ENCODE measurements around the gene BET1. TPM values are rescaled to one million over a fixed set of nuclear protein-coding genes. Genes with fewer than 3 reads are reported as not detected.

The BET1 gene
- total RNA-seq, 1 donor from 2014 or later: 60.7 TPM

DNA sequence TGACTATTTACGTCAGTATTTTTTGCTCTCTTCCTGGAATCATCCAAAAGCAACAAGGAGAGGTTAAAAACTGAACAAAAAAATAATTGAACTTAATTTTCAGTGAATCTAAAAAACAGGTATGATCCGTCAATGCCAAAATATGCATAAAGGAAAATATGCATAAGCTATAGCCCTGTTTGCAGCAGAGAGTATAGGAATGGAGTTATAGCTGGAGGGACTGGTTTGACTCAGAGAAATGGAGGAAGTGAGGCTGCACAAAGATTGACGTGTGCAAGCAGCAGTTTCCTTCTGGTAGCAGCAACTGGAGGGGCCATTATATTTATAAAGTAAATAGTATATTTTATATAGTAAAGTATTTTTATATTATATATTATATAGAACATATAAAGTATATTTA lies 45.5 kb downstream of the BET1 start:
- Mint-ChIP-seq H3K4me1 (peaks cover 17% of the 10 kb centered on the region), H3K27me3 (ENCODE audit: insufficient read depth, low read depth) (no peaks in the 10 kb centered on the region)

DNA sequence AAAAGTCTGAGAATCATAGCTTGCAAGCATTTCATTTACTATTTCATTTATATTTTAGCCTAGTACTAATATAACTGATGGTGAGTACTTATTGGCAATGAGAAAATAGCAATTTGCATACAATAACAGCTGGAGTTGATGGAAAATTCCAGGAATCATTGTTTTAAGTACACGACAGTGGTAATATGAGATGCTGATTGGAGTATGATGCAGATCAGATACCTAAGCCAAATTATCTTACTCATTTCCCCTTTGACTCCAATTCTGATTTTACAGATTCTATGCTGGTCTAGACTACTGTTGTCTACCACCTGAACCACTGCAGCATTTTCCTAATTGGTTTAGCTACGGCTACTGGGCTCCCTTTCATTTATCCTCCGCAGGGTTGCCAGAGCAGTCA lies 45.9 kb downstream of the BET1 start:
- no peak for DNase-seq (ENCODE audit: low spot score)
- Histone ChIP-seq H3K27ac (no peak overlapping the region), H3K79me2 (ENCODE audit: low read depth) (no peaks in the 10 kb centered on the region), H3K36me3 (no peaks in the 10 kb centered on the region), H3K9me3 (ENCODE audit: low read depth) (no peaks in the 10 kb centered on the region), H3K9ac (no peak overlapping the region), H3F3A (ENCODE audit: low read depth) (no peaks in the 10 kb centered on the region), H3K4me3 (no peak overlapping the region), H3K27me3 (no peaks in the 10 kb centered on the region), H4K20me1 (ENCODE audit: low read depth) (no peaks in the 10 kb centered on the region), H2AFZ (replicated peaks) (no peak overlapping the region), H3K4me1 (no peaks in the 10 kb centered on the region), H3K4me2 (no peak overlapping the region)
- Mint-ChIP-seq H3K9me3 (no peaks in the 10 kb centered on the region), H3K4me1 (peaks cover 17% of the 10 kb centered on the region), H3K27ac (no peak overlapping the region), H3K4me3 (no peak overlapping the region), H3K36me3 (no peaks in the 10 kb centered on the region), H3K27me3 (ENCODE audit: insufficient read depth, low read depth) (no peaks in the 10 kb centered on the region)
- TF ChIP-seq EZH2phosphoT487 (IDR thresholded peaks at IDR 0.05) (no peak), EZH2 (IDR thresholded peaks at IDR 0.05) (no peak), CTCF (IDR thresholded peaks at IDR 0.05) (no peak)

More for the DNA sequence above, 45.5 kb downstream of the BET1 start:
- TF ChIP-seq EZH2phosphoT487 (IDR thresholded peaks at IDR 0.05): no peak
- TF ChIP-seq EZH2 (IDR thresholded peaks at IDR 0.05): no peak
- Mint-ChIP-seq H3K36me3 (no peaks in the 10 kb centered on the region), H3K4me3 (no peak overlapping the region), H3K27ac (no peak overlapping the region), H3K9me3 (no peaks in the 10 kb centered on the region)
- Histone ChIP-seq H3K9me3 (ENCODE audit: low read depth) (no peaks in the 10 kb centered on the region), H3K4me1 (no peaks in the 10 kb centered on the region), H3K79me2 (ENCODE audit: low read depth) (no peaks in the 10 kb centered on the region), H2AFZ (replicated peaks) (no peak overlapping the region), H3K4me3 (no peak overlapping the region), H3K9ac (no peak overlapping the region), H3K27me3 (no peaks in the 10 kb centered on the region), H4K20me1 (ENCODE audit: low read depth) (no peaks in the 10 kb centered on the region), H3K36me3 (no peaks in the 10 kb centered on the region), H3K27ac (no peak overlapping the region), H3K4me2 (no peak overlapping the region), H3F3A (ENCODE audit: low read depth) (no peaks in the 10 kb centered on the region)
- DNase-seq (ENCODE audit: low spot score): no peak

GRCh38 chr7:93957767-93958166 lies 46.4 kb downstream of the BET1 start:
- TF ChIP-seq EZH2phosphoT487 (IDR thresholded peaks at IDR 0.05) (no peak), CTCF (IDR thresholded peaks at IDR 0.05) (no peak), EZH2 (IDR thresholded peaks at IDR 0.05) (no peak)
- Histone ChIP-seq H3K4me2 (no peak overlapping the region), H3K4me1 (no peaks in the 10 kb centered on the region), H3F3A (ENCODE audit: low read depth) (no peaks in the 10 kb centered on the region), H3K79me2 (ENCODE audit: low read depth) (no peaks in the 10 kb centered on the region), H3K4me3 (no peak overlapping the region), H3K9me3 (ENCODE audit: low read depth) (no peaks in the 10 kb centered on the region), H3K36me3 (no peaks in the 10 kb centered on the region), H4K20me1 (ENCODE audit: low read depth) (no peaks in the 10 kb centered on the region), H3K9ac (no peak overlapping the region), H3K27me3 (no peaks in the 10 kb centered on the region), H3K27ac (no peak overlapping the region), H2AFZ (replicated peaks) (no peak overlapping the region)
- Mint-ChIP-seq H3K4me3 (no peak overlapping the region), H3K4me1 (peaks cover 17% of the 10 kb centered on the region), H3K27ac (no peak overlapping the region), H3K27me3 (ENCODE audit: insufficient read depth, low read depth) (no peaks in the 10 kb centered on the region), H3K9me3 (no peaks in the 10 kb centered on the region), H3K36me3 (no peaks in the 10 kb centered on the region)
- DNase-seq (ENCODE audit: low spot score): no peak

GRCh38 chr7:93955304-93955703 lies 48.9 kb downstream of the BET1 start:
- no peaks in the 10 kb centered on the region for H3K36me3 ChIP-seq
- H3K9ac ChIP-seq: no peak overlapping the region
- no peaks in the 10 kb centered on the region for H4K20me1 ChIP-seq (ENCODE audit: low read depth)
- H3K9me3 ChIP-seq (ENCODE audit: low read depth): no peaks in the 10 kb centered on the region
- H3K79me2 ChIP-seq (ENCODE audit: low read depth): no peaks in the 10 kb centered on the region
- Mint-ChIP-seq H3K4me3 (no peak overlapping the region), H3K27me3 (ENCODE audit: insufficient read depth, low read depth) (no peaks in the 10 kb centered on the region), H3K9me3 (no peaks in the 10 kb centered on the region), H3K27ac (no peak overlapping the region), H3K4me1 (peaks cover 17% of the 10 kb centered on the region), H3K36me3 (no peaks in the 10 kb centered on the region)
- TF ChIP-seq CTCF (IDR thresholded peaks at IDR 0.05): no peak
- no peak for TF ChIP-seq EZH2phosphoT487 (IDR thresholded peaks at IDR 0.05)
- no peaks in the 10 kb centered on the region for H3F3A ChIP-seq (ENCODE audit: low read depth)
- no peaks in the 10 kb centered on the region for H3K4me1 ChIP-seq
- no peaks in the 10 kb centered on the region for H3K27me3 ChIP-seq
- H2AFZ ChIP-seq (replicated peaks): no peak overlapping the region
- no peak overlapping the region for H3K4me2 ChIP-seq
- no peak overlapping the region for H3K4me3 ChIP-seq
- no peak overlapping the region for H3K27ac ChIP-seq
- no peak for DNase-seq (ENCODE audit: low spot score)
